Glomerular endothelial cell (primary cell): ENCODE data around the gene ZIC5. TPM values are rescaled to one million over a fixed set of nuclear protein-coding genes. Genes with fewer than 3 reads are reported as not detected.
"Not testable (repeated sequence)": the region's sequence is repeated elsewhere in the genome, so short reads cannot be mapped to it uniquely, and the experiment has no call there.

Source experiments
- DNase-seq: peaks from one replicate; pipeline ENCODE4 v3.0.0-alpha.2; 2011; ENCODE audit warnings: low read depth, low spot score; ENCODE audit errors: extremely low read depth
- total RNA-seq: library from RNA; depleted of rRNA; stranded (reverse); fragments of >200 nt; gene quantifications from 2 replicates; pipeline ENCODE4 v1.2.3, GENCODE V29; 2015

The ZIC5 gene
- total RNA-seq, 1 donor from 2014 or later, result not detected

DNA sequence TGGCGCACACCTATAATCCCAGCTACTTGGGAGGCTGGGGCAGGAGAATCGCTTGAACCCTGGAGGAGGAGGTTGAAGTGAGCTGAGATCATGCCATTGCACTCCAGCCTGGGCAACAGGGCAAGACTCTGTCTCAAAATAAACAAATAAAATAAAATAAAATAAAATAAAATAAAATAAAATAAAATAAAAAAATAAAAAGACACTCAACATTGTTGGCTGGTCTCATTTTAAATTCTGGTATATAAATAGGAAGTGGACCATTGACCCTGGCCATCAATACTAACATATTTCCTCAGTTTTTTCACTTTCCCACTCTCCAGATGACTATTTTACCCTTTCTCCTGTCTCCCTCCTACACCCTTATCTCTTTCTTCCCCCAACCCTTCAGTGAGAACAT lies 26.1 kb downstream of the ZIC5 start:
- not testable (repeated sequence) for DNase-seq

GRCh38 chr13:99944606-99945005 lies 27.0 kb downstream of the ZIC5 start:
- no peak for DNase-seq

- no peak for DNase-seq
Observed at GRCh38 chr13:99944102-99944501, 27.5 kb downstream of the ZIC5 start.

DNA sequence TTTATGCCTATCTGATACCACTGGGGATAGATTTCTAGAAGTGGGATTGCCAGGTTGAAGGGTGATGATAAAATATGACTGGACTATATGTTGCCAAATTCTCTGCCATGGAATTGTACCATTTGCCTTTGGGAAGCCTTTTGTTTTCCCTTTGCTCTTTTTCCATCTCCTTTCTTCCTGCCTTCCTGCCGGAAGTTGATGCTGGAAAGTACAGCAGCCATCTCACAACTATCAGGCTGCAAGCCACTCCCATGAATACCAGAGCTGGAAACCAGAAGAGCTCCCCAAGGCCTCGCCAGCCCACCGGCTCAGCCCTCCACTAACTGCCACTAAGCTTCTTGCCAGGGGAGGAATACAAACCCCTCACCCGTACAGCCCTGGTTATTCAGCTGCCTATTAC lies 29.7 kb downstream of the ZIC5 start:
- DNase-seq, result no peak

GRCh38 chr13:99941086-99941485 lies 30.5 kb downstream of the ZIC5 start:
- DNase-seq, result no peak

DNA sequence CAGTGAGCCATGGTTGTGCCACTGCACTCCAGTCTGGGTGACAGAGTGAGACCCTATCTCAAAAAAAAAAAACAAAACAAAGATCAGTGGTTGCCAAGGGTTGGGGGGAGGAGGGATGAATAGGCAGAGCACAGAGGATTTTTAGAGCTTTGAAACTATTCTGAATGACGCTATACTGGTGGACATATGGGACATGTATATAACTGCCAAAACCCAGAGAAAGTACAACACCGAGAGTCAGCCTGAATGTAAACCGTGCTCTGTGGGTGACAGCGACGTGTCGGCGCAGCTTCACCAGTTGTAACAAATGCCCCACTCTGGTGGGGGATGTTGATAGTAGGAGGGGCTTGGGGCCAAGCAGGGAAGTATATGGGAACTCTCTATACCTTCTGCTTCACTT lies 32.9 kb downstream of the ZIC5 start:
- DNase-seq, result no peak

GRCh38 chr13:99935772-99936171 lies 35.8 kb downstream of the ZIC5 start:
- no peak for DNase-seq

- no peak for DNase-seq
Observed at GRCh38 chr13:99932912-99933311, 38.7 kb downstream of the ZIC5 start.

- no peak for DNase-seq
Observed at GRCh38 chr13:99930925-99931324, 40.6 kb downstream of the ZIC5 start.

GRCh38 chr13:99929866-99930265 lies 41.7 kb downstream of the ZIC5 start:
- no peak for DNase-seq

- no peak for DNase-seq
Observed at GRCh38 chr13:99926014-99926731, 45.4 kb downstream of the ZIC5 start.

DNA sequence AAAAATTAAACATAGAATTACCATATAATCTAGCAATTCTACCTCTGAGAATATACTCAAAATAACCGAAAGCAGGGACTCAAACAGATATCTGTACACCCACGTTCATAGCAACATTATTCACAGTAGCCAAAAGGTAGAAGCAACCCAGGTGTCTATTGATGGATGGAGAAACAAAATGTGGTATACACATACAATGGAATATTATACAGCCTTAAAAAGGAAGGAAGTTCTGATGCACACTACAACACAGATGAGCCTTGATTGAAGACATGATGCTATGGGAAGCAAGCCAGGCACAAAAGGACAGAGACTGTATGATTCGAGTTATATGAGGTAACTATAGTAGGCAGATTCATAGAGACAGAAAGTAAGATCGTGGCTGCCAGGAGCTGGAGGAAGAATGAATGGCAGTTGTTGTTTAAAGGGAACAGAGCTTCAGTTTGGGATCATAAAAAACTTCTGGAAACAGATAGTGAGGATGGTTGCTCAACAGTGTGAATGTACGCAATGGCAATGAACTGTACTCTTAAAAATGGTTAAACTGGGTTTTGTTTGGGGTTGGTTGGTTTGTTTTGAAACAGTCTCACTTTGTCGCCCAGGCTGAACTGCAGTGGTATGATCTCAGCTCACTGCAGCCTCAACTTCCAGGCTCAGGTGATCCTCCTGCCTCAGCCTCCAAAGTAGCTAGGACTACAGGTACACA lies 47.5 kb downstream of the ZIC5 start:
- no peak for DNase-seq

DNA sequence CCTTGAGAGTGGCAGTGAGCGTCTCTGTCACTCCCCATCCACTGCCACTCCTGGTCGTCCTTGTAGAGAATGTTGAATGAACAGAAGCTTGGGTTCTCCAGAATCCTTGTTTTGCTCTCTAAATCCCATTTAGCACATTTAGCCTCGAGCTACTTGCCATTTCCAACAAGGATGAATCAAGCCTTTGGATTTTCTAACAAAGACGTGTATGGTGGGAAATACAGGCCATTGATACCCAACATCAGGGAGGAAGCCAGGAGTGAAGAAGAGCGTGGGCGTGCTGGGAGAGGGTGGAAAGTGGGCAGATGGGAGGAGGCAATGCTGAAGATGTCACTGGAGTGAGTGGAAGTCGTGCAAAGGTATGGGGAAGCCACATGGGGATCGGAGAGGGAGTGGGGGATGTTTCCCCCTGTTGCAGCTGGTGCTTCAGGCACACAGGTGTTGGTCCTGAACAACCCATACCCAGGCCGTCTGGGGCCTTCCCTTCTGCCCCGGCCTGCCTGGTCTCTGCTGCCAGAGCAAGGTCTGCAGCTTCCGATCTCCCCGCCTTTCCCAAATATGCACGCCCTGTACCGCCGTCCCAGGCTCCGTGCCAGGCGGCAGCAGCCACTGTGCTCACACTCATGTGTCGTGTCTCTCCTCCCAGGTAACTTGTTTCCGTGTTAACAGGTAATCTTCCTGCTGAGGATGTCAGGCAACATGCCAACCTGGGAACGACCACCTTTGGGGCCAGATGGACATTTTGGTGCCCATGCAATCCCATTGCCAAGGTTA lies 48.7 kb downstream of the ZIC5 start:
- no peak for DNase-seq

DNA sequence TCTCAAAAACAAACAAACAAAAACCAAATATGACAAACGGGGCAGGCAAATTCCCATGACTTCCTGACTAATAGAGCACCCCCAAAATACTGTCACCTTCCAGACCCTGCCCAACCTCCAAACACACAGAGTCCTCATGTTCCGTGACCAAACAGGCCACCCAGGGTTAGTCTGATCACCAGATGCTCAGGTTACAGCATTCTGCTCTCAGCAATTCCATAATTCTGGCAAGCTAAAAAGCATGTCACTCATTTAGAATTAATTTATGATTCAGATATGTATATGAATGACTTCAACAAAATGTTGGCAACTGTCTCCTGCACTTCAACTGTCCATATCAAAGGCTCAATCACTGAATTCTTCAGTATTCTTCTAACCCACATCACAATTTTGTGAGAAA lies 52.4 kb downstream of the ZIC5 start:
- no peak for DNase-seq

DNA sequence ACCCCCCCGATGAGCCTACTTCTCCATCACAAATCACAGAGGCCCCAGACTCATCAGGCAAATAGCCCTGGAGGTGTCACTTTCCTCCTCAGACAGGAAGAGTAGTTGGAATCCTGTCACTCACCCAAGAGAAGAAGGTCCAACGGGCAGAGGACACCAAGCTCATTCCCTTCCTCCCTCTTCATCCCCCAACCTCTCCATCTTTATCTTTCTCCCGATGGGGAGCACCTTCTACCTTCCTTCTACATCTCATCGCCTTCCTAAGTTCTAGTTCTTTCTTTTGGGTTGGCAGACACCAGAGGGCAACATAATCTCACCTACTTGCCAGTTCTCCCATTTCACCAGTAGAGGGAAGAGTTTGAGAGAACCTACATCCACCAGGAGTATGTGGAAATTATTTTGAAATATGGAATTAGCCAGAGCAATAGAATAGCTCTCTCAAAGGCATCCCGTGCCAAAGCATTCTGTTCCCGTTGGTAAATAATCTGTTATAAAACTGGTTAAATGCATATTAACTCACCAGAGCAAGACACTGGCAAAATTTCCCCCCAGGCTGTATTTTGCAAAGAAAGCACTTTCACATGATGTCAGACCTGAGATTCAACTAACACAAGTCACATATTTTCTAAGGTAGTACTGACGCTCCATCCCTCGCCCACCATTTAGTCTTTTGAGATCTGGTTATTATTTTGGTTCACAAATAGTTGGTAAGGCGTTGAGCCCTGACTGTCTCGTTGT lies 55.0 kb downstream of the ZIC5 start:
- DNase-seq, result peak; percentile 39

- DNase-seq, result no peak
Observed at GRCh38 chr13:99913167-99913566, 58.4 kb downstream of the ZIC5 start.

Other genes starting within 250 kb of the ZIC5 start
- gene ZIC2, start 10.0 kb upstream of the ZIC5 start, total RNA-seq, result not detected in 2 replicates
- 17.2 and 24.4 TPM in 2 replicates for gene PCCA, start 117.3 kb upstream of the ZIC5 start, total RNA-seq